HepG2 (cell line): ENCODE results near the gene KLF12. TPM values are rescaled to one million over a fixed set of nuclear protein-coding genes. Genes with fewer than 3 reads are reported as not detected.

Source experiments
- CENPBD1 ChIP-seq: sonication (generic); formaldehyde crosslinking; IDR thresholded peaks from 2 replicates; pipeline ENCODE4 v1.8.0; 2022; ENCODE audit warnings: missing genetic modification reagents, low read depth, mild to moderate bottlenecking, borderline replicate concordance
- ELF3 ChIP-seq: IDR thresholded peaks from 2 replicates; pipeline ENCODE4 v1.6.1; 2016; ENCODE audit warnings: missing genetic modification reagents, missing compliant biosample characterization
- FOXA3 ChIP-seq: IDR thresholded peaks from 2 replicates; pipeline ENCODE4 v1.6.1; 2016; ENCODE audit warnings: missing genetic modification reagents, missing compliant biosample characterization
- HNF4A ChIP-seq: sonication (generic); formaldehyde crosslinking; IDR thresholded peaks from 2 replicates; pipeline ENCODE4 v1.4.0; 2020; ENCODE audit warnings: missing genetic modification reagents
- HNF4G ChIP-seq, 2 experiments: sonication (generic) in 1 of 2; formaldehyde crosslinking in 1 of 2; IDR thresholded peaks; 2 replicates each; pipeline versions ENCODE4 v1.4.0 to v1.6.1; 2011 to 2020; ENCODE audit warnings: borderline replicate concordance in 2 of 2, low read depth in 2 of 2, mild to moderate bottlenecking in 2 of 2, low read length in 1 of 2, missing genetic modification reagents in 1 of 2, moderate library complexity in 1 of 2
- HNRNPL ChIP-seq: fragments of 200-400 bp; formaldehyde crosslinking; IDR thresholded peaks from 2 replicates; pipeline ENCODE4 v1.6.1; 2017; ENCODE audit warnings: mild to moderate bottlenecking, low read depth, low read length
- LCORL ChIP-seq, 2 experiments: fragments of 450-650 bp in 1 of 2; sonication (generic) in 1 of 2; formaldehyde crosslinking in 1 of 2; IDR thresholded peaks; 2 replicates each; pipeline versions ENCODE4 v1.5.0 to v1.6.1; 2017 to 2020; ENCODE audit warnings: antibody characterized with exemption in 1 of 2, missing genetic modification reagents in 1 of 2
- PATZ1 ChIP-seq: sonication (generic); formaldehyde crosslinking; IDR thresholded peaks from 2 replicates; pipeline ENCODE4 v1.4.0; 2020; ENCODE audit warnings: missing genetic modification reagents
- SALL1 ChIP-seq: sonication (generic); formaldehyde crosslinking; IDR thresholded peaks from 2 replicates; pipeline ENCODE4 v1.8.0; 2022; ENCODE audit warnings: mild to moderate bottlenecking, missing genetic modification reagents
- SAP130 ChIP-seq: IDR thresholded peaks from 2 replicates; pipeline ENCODE4 v1.6.1; 2016; ENCODE audit warnings: low read depth
- XRCC5 ChIP-seq: fragments of 200-400 bp; formaldehyde crosslinking; optimal IDR thresholded peaks from 2 replicates; pipeline ENCODE3; 2017; ENCODE audit warnings: mild to moderate bottlenecking, low read length
- ZBTB7B ChIP-seq: sonication (generic); formaldehyde crosslinking; IDR thresholded peaks from 2 replicates; pipeline ENCODE4 v1.4.0; 2020; ENCODE audit warnings: missing genetic modification reagents
- ZMAT3 ChIP-seq: sonication (generic); formaldehyde crosslinking; conservative IDR thresholded peaks from 2 replicates; pipeline ENCODE4 v1.7.0; 2021; ENCODE audit warnings: missing genetic modification reagents
- ZNF264 ChIP-seq: sonication (generic); formaldehyde crosslinking; IDR thresholded peaks from 2 replicates; pipeline ENCODE4 v1.4.0; 2020; ENCODE audit warnings: missing genetic modification reagents
- ZNF33B ChIP-seq: sonication (generic); formaldehyde crosslinking; IDR thresholded peaks from 2 replicates; pipeline ENCODE4 v1.5.1; 2020; ENCODE audit warnings: mild to moderate bottlenecking, missing genetic modification reagents
- polyA plus RNA-seq, 8 experiments: library from polyadenylated mRNA; depleted of rRNA in 3 of 8; stranded (reverse) in 7 of 8; unstranded in 1 of 8; fragments of >200 nt; fragmentation: Illumina TruSeq in 4 of 8; extraction: Trizol in 4 of 8; gene quantifications; 2 replicates each; pipeline versions ENCODE4 v1.2.1 to v1.2.3, GENCODE V29; 2011 to 2016; ENCODE audit warnings: low read depth in 4 of 8, missing spikeins in 1 of 8, mixed read lengths in 1 of 8; ENCODE audit not compliant: insufficient read depth in 1 of 8
- total RNA-seq, 5 experiments: library from RNA; depleted of rRNA; stranded (reverse); fragments of >200 nt; fragmentation: Illumina TruSeq; extraction: Trizol; gene quantifications; 2 replicates each; pipeline ENCODE4 v1.2.3, GENCODE V29; 2016; ENCODE audit warnings: low read depth in 1 of 5
- TF ChIP-seq, protein P1 (sequence below): sonication (generic); formaldehyde crosslinking; IDR thresholded peaks from 2 replicates; pipeline ENCODE4 v1.5.1; 2020; ENCODE audit warnings: mild to moderate bottlenecking, missing genetic modification reagents, moderate library complexity
- TF ChIP-seq, protein P2 (sequence below): sonication (generic); formaldehyde crosslinking; IDR thresholded peaks from 2 replicates; pipeline ENCODE4 v1.9.0; 2022; ENCODE audit warnings: missing genetic modification reagents, mild to moderate bottlenecking, borderline replicate concordance
- TF ChIP-seq, protein P3 (sequence below): sonication (generic); formaldehyde crosslinking; IDR thresholded peaks from 2 replicates; pipeline ENCODE4 v1.4.0; 2020; ENCODE audit warnings: missing genetic modification reagents
- TF ChIP-seq, protein P4 (sequence below): sonication (generic); formaldehyde crosslinking; IDR thresholded peaks from 2 replicates; pipeline ENCODE4 v1.4.0; 2020; ENCODE audit warnings: missing genetic modification reagents

The KLF12 gene
- total and polyA plus RNA-seq, 2 of the 13 experiments (the other 11 are each of a cell fraction or from before 2014, with no cell fraction given), result 0.66 to 1.5 TPM

- TF ChIP-seq, protein P1, sequence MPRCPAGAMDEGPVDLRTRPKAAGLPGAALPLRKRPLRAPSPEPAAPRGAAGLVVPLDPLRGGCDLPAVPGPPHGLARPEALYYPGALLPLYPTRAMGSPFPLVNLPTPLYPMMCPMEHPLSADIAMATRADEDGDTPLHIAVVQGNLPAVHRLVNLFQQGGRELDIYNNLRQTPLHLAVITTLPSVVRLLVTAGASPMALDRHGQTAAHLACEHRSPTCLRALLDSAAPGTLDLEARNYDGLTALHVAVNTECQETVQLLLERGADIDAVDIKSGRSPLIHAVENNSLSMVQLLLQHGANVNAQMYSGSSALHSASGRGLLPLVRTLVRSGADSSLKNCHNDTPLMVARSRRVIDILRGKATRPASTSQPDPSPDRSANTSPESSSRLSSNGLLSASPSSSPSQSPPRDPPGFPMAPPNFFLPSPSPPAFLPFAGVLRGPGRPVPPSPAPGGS (CRISPR knock-in tag), result 0 out of 2 replicates have a peak, but pooled peaks have one; percentile 61
- 0 out of 2 replicates have a peak, but pooled peaks have one; percentile 31 for TF ChIP-seq ZNF33B (CRISPR knock-in tag)
- TF ChIP-seq HNF4A, result peak; percentile 90
- TF ChIP-seq HNRNPL, result peak; percentile 90
- peak; percentile 64 for TF ChIP-seq HNF4G (IDR thresholded peaks at IDR 0.05; ENCODE audit: borderline replicate concordance, low read depth, low read length)
- TF ChIP-seq HNF4G (CRISPR knock-in tag; IDR thresholded peaks at IDR 0.05; ENCODE audit: borderline replicate concordance, low read depth), result peak; percentile 47; the same call in 1 of the 2 replicates
- TF ChIP-seq SALL1, result peak; percentile 75
- 0 out of 2 replicates have a peak, but pooled peaks have one; percentile 11 for TF ChIP-seq PATZ1
- peak; percentile 30; the same call in 1 of the 2 replicates for TF ChIP-seq SAP130 (CRISPR knock-in tag)
- TF ChIP-seq, protein P2, sequence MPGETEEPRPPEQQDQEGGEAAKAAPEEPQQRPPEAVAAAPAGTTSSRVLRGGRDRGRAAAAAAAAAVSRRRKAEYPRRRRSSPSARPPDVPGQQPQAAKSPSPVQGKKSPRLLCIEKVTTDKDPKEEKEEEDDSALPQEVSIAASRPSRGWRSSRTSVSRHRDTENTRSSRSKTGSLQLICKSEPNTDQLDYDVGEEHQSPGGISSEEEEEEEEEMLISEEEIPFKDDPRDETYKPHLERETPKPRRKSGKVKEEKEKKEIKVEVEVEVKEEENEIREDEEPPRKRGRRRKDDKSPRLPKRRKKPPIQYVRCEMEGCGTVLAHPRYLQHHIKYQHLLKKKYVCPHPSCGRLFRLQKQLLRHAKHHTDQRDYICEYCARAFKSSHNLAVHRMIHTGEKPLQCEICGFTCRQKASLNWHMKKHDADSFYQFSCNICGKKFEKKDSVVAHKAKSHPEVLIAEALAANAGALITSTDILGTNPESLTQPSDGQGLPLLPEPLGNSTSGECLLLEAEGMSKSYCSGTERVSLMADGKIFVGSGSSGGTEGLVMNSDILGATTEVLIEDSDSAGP (CRISPR knock-in tag), result no peak
- no peak for TF ChIP-seq ELF3 (CRISPR knock-in tag)
- no peak for TF ChIP-seq CENPBD1 (CRISPR knock-in tag)
- TF ChIP-seq ZBTB7B (CRISPR knock-in tag), result peak; percentile 1; the same call in 1 of the 2 replicates
- TF ChIP-seq ZNF264 (CRISPR knock-in tag), result peak; percentile 56; the same call in 1 of the 2 replicates
- no peak for TF ChIP-seq LCORL (IDR thresholded peaks at IDR 0.05)
- TF ChIP-seq LCORL (CRISPR knock-in tag; IDR thresholded peaks at IDR 0.05), result 0 out of 2 replicates have a peak, but pooled peaks have one; percentile 47
- TF ChIP-seq, protein P3, sequence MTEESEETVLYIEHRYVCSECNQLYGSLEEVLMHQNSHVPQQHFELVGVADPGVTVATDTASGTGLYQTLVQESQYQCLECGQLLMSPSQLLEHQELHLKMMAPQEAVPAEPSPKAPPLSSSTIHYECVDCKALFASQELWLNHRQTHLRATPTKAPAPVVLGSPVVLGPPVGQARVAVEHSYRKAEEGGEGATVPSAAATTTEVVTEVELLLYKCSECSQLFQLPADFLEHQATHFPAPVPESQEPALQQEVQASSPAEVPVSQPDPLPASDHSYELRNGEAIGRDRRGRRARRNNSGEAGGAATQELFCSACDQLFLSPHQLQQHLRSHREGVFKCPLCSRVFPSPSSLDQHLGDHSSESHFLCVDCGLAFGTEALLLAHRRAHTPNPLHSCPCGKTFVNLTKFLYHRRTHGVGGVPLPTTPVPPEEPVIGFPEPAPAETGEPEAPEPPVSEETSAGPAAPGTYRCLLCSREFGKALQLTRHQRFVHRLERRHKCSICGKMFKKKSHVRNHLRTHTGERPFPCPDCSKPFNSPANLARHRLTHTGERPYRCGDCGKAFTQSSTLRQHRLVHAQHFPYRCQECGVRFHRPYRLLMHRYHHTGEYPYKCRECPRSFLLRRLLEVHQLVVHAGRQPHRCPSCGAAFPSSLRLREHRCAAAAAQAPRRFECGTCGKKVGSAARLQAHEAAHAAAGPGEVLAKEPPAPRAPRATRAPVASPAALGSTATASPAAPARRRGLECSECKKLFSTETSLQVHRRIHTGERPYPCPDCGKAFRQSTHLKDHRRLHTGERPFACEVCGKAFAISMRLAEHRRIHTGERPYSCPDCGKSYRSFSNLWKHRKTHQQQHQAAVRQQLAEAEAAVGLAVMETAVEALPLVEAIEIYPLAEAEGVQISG (CRISPR knock-in tag), result peak; percentile 33; the same call in 1 of the 2 replicates
- TF ChIP-seq ZMAT3 (CRISPR knock-in tag), result no peak
- peak; percentile 54; the same call in 1 of the 2 replicates for TF ChIP-seq FOXA3
- peak; percentile 61 for TF ChIP-seq XRCC5
- TF ChIP-seq, protein P4, sequence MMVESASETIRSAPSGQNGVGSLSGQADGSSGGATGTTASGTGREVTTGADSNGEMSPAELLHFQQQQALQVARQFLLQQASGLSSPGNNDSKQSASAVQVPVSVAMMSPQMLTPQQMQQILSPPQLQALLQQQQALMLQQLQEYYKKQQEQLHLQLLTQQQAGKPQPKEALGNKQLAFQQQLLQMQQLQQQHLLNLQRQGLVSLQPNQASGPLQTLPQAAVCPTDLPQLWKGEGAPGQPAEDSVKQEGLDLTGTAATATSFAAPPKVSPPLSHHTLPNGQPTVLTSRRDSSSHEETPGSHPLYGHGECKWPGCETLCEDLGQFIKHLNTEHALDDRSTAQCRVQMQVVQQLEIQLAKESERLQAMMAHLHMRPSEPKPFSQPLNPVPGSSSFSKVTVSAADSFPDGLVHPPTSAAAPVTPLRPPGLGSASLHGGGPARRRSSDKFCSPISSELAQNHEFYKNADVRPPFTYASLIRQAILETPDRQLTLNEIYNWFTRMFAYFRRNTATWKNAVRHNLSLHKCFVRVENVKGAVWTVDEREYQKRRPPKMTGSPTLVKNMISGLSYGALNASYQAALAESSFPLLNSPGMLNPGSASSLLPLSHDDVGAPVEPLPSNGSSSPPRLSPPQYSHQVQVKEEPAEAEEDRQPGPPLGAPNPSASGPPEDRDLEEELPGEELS (CRISPR knock-in tag), result 0 out of 2 replicates have a peak, but pooled peaks have one; percentile 46
Measured at GRCh38 chr13:74168263-74168675, 34.1 kb upstream of the KLF12 start (continued).
